ENCODE data around the gene UBE2Q2. TPM values are rescaled to one million over a fixed set of nuclear protein-coding genes. Genes with fewer than 3 reads are reported as not detected.

The UBE2Q2 gene
- polyA plus RNA-seq, 2 of the 4 experiments (the other 2 are of a cell fraction): 36.5 to 50.6 TPM

DNA sequence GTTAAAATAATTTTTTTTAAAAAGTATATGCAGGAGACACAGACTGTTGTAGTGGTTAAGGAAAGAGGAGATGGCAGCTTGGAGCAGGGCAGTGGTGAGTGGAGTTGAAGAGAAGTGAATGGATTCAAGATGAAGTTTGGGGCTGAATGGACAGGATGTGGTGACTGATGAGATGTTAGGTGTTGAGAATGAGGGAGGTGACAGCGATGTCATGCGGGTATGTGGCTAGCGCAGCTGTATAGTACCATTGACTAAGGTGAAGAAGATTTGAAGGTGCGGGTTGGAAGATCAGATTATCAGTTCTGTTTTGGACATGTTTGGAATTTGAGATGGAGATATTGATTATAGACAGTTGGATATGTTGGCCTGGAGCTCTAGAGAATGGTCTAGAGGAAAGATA lies 80.5 kb downstream of the UBE2Q2 start:
- Histone ChIP-seq H3K4me1 (peaks cover 20% of the 10 kb centered on the region; the same call in 2 of the 3 replicates), H3K27ac (no peak overlapping the region), H3K4me3 (no peak overlapping the region), H3K9me3 (no peaks in the 10 kb centered on the region), H3K4me2 (no peak overlapping the region)
- no peak for DNase-seq (ENCODE audit: low read depth in 1 of 2, low spot score in 1 of 2)
- no peak for FAIRE-seq
- 94% methylated on average over 4 of the region's 4 CpGs for WGBS (ENCODE audit: missing lambda C conversion rate)
- no peak for TF ChIP-seq RCOR1 (IDR thresholded peaks at IDR 0.05; ENCODE audit: low read depth, low read length)
- no peak for TF ChIP-seq POLR2A (IDR thresholded peaks at IDR 0.05; ENCODE audit: low read length)
- TF ChIP-seq, protein P1, sequence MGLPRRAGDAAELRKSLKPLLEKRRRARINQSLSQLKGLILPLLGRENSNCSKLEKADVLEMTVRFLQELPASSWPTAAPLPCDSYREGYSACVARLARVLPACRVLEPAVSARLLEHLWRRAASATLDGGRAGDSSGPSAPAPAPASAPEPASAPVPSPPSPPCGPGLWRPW (IDR thresholded peaks at IDR 0.05): no peak
- TF ChIP-seq ESRRA (IDR thresholded peaks at IDR 0.05; ENCODE audit: borderline replicate concordance, low read length): no peak
- TF ChIP-seq ZFP36 (IDR thresholded peaks at IDR 0.05; ENCODE audit: borderline replicate concordance, partially characterized antibody): no peak
- TF ChIP-seq, protein P2, sequence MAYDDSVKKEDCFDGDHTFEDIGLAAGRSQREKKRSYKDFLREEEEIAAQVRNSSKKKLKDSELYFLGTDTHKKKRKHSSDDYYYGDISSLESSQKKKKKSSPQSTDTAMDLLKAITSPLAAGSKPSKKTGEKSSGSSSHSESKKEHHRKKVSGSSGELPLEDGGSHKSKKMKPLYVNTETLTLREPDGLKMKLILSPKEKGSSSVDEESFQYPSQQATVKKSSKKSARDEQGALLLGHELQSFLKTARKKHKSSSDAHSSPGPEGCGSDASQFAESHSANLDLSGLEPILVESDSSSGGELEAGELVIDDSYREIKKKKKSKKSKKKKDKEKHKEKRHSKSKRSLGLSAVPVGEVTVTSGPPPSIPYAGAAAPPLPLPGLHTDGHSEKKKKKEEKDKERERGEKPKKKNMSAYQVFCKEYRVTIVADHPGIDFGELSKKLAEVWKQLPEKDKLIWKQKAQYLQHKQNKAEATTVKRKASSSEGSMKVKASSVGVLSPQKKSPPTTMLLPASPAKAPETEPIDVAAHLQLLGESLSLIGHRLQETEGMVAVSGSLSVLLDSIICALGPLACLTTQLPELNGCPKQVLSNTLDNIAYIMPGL (CRISPR knock-in tag; IDR thresholded peaks at IDR 0.05; ENCODE audit: borderline replicate concordance): no peak
- TF ChIP-seq EHMT2 (IDR thresholded peaks at IDR 0.05; ENCODE audit: low read depth): no peak
- TF ChIP-seq, protein P3, sequence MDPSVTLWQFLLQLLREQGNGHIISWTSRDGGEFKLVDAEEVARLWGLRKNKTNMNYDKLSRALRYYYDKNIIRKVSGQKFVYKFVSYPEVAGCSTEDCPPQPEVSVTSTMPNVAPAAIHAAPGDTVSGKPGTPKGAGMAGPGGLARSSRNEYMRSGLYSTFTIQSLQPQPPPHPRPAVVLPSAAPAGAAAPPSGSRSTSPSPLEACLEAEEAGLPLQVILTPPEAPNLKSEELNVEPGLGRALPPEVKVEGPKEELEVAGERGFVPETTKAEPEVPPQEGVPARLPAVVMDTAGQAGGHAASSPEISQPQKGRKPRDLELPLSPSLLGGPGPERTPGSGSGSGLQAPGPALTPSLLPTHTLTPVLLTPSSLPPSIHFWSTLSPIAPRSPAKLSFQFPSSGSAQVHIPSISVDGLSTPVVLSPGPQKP (IDR thresholded peaks at IDR 0.05; ENCODE audit: low read depth, low read length): no peak
- TF ChIP-seq HOXB13 (CRISPR knock-in tag; IDR thresholded peaks at IDR 0.05; ENCODE audit: low read depth): no peak
- TF ChIP-seq, protein P4, sequence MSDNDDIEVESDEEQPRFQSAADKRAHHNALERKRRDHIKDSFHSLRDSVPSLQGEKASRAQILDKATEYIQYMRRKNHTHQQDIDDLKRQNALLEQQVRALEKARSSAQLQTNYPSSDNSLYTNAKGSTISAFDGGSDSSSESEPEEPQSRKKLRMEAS (IDR thresholded peaks at IDR 0.05): no peak
- no peak for TF ChIP-seq EP300 (IDR thresholded peaks at IDR 0.05)
- no peak for TF ChIP-seq ZC3H11A (IDR thresholded peaks at IDR 0.05)
- no peak for TF ChIP-seq CBX2 (IDR thresholded peaks at IDR 0.05; ENCODE audit: borderline replicate concordance, low read depth)
- TF ChIP-seq ZSCAN20 (CRISPR knock-in tag; IDR thresholded peaks at IDR 0.05): no peak
- TF ChIP-seq RFX5 (IDR thresholded peaks at IDR 0.05): no peak
- no peak for TF ChIP-seq TP53 (CRISPR knock-in tag; IDR thresholded peaks at IDR 0.05)
- TF ChIP-seq, protein P5, sequence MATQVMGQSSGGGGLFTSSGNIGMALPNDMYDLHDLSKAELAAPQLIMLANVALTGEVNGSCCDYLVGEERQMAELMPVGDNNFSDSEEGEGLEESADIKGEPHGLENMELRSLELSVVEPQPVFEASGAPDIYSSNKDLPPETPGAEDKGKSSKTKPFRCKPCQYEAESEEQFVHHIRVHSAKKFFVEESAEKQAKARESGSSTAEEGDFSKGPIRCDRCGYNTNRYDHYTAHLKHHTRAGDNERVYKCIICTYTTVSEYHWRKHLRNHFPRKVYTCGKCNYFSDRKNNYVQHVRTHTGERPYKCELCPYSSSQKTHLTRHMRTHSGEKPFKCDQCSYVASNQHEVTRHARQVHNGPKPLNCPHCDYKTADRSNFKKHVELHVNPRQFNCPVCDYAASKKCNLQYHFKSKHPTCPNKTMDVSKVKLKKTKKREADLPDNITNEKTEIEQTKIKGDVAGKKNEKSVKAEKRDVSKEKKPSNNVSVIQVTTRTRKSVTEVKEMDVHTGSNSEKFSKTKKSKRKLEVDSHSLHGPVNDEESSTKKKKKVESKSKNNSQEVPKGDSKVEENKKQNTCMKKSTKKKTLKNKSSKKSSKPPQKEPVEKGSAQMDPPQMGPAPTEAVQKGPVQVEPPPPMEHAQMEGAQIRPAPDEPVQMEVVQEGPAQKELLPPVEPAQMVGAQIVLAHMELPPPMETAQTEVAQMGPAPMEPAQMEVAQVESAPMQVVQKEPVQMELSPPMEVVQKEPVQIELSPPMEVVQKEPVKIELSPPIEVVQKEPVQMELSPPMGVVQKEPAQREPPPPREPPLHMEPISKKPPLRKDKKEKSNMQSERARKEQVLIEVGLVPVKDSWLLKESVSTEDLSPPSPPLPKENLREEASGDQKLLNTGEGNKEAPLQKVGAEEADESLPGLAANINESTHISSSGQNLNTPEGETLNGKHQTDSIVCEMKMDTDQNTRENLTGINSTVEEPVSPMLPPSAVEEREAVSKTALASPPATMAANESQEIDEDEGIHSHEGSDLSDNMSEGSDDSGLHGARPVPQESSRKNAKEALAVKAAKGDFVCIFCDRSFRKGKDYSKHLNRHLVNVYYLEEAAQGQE (IDR thresholded peaks at IDR 0.05): no peak
- TF ChIP-seq KDM1A (IDR thresholded peaks at IDR 0.05; ENCODE audit: low read depth): no peak
- ChIA-PET CTCF (interaction anchor here (1.1 to 6.6 kb wide), 11 partner anchors 6 to 233 kb away, joined by 3 to 55 read pairs (median 3); no protein-coding TSS in a partner anchor), POLR2A (interaction anchor here (0.8 kb wide), 1 partner anchor 14 kb away, joined by 3 read pairs; no protein-coding TSS in a partner anchor)
- no peak for ATAC-seq

DNA sequence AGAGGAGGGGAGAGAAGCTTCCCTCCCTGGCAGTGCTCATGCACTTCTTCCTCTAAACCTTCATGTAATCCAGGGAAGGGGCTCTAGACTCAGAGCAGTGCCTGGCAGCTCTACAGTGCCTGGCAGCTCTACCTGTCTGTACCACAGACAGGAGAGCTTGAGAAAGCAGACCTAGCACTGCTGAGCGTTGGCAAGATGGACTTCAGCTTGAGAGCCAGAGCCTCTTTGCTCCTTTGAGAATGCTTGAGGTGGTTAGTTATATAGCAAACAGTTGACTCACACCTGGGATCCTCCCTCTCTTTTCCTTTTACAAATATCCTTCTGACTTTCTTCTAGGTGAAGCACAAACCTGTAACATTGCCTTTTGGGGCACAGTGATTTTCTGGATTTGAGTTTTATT lies 81.3 kb downstream of the UBE2Q2 start:
- no peak for ATAC-seq
- H3K4me1 ChIP-seq: peaks cover 20% of the 10 kb centered on the region; the same call in 2 of the 3 replicates
- no peak overlapping the region for H3K27ac ChIP-seq
- H3K4me3 ChIP-seq: no peak overlapping the region
- POLR2A ChIA-PET: no interaction called here
- no peak overlapping the region for H3K4me2 ChIP-seq
- CTCF ChIA-PET: interaction anchor here (0.7 to 4.3 kb wide), 5 partner anchors 17 to 232 kb away, joined by 3 to 24 read pairs (median 3); no protein-coding TSS in a partner anchor
- 80% methylated on average over 1 of the region's 1 CpG for WGBS (ENCODE audit: missing lambda C conversion rate)
- no peak for FAIRE-seq
- H3K9me3 ChIP-seq: no peaks in the 10 kb centered on the region
- no peak for DNase-seq (ENCODE audit: low read depth in 1 of 2, low spot score in 1 of 2)
- TF ChIP-seq MAZ (IDR thresholded peaks at IDR 0.05; ENCODE audit: borderline replicate concordance, low read depth, low read length): no peak
- TF ChIP-seq NR3C1 (IDR thresholded peaks at IDR 0.05): no peak
- TF ChIP-seq EHF (CRISPR knock-in tag; IDR thresholded peaks at IDR 0.05): no peak
- TF ChIP-seq ZFP36 (IDR thresholded peaks at IDR 0.05; ENCODE audit: borderline replicate concordance, partially characterized antibody): no peak
- no peak for TF ChIP-seq RCOR1 (IDR thresholded peaks at IDR 0.05; ENCODE audit: low read depth, low read length)
- TF ChIP-seq, protein P6, sequence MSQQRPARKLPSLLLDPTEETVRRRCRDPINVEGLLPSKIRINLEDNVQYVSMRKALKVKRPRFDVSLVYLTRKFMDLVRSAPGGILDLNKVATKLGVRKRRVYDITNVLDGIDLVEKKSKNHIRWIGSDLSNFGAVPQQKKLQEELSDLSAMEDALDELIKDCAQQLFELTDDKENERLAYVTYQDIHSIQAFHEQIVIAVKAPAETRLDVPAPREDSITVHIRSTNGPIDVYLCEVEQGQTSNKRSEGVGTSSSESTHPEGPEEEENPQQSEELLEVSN (IDR thresholded peaks at IDR 0.05; ENCODE audit: borderline replicate concordance, low read depth): no peak
- no peak for TF ChIP-seq TFCP2L1 (CRISPR knock-in tag; IDR thresholded peaks at IDR 0.05)
- no peak for TF ChIP-seq NPAS2 (CRISPR knock-in tag; IDR thresholded peaks at IDR 0.05; ENCODE audit: borderline replicate concordance)
- TF ChIP-seq ZC3H11A (IDR thresholded peaks at IDR 0.05): no peak
- no peak for TF ChIP-seq ZNF302 (CRISPR knock-in tag; IDR thresholded peaks at IDR 0.05)
- TF ChIP-seq, protein P7, sequence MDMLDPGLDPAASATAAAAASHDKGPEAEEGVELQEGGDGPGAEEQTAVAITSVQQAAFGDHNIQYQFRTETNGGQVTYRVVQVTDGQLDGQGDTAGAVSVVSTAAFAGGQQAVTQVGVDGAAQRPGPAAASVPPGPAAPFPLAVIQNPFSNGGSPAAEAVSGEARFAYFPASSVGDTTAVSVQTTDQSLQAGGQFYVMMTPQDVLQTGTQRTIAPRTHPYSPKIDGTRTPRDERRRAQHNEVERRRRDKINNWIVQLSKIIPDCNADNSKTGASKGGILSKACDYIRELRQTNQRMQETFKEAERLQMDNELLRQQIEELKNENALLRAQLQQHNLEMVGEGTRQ (IDR thresholded peaks at IDR 0.05): no peak
- TF ChIP-seq, protein P8, sequence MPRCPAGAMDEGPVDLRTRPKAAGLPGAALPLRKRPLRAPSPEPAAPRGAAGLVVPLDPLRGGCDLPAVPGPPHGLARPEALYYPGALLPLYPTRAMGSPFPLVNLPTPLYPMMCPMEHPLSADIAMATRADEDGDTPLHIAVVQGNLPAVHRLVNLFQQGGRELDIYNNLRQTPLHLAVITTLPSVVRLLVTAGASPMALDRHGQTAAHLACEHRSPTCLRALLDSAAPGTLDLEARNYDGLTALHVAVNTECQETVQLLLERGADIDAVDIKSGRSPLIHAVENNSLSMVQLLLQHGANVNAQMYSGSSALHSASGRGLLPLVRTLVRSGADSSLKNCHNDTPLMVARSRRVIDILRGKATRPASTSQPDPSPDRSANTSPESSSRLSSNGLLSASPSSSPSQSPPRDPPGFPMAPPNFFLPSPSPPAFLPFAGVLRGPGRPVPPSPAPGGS (IDR thresholded peaks at IDR 0.05): no peak

All from A549 (cell line).